MM.1S (cell line): ENCODE measurements around the gene VLDLR.

Experiments
- EZH2 ChIP-seq: fragments of 300-600 bp; sonication (generic); optimal IDR thresholded peaks from 2 replicates; pipeline ENCODE3; 2017; ENCODE audit warnings: low read depth, mild to moderate bottlenecking, antibody characterized with exemption, low read length, mixed read lengths
- EZH2phosphoT487 ChIP-seq: fragments of 300-600 bp; sonication (generic); IDR thresholded peaks from 2 replicates; pipeline ENCODE4 v1.6.1; 2018; ENCODE audit warnings: antibody characterized with exemption, low read length
- TF ChIP-seq, protein P1 (sequence below): fragments of 300-600 bp; sonication (generic); IDR thresholded peaks from 2 replicates; pipeline ENCODE4 v1.5.1; 2016; ENCODE audit warnings: antibody characterized with exemption, low read length, mixed read lengths

- TF ChIP-seq, protein P1, sequence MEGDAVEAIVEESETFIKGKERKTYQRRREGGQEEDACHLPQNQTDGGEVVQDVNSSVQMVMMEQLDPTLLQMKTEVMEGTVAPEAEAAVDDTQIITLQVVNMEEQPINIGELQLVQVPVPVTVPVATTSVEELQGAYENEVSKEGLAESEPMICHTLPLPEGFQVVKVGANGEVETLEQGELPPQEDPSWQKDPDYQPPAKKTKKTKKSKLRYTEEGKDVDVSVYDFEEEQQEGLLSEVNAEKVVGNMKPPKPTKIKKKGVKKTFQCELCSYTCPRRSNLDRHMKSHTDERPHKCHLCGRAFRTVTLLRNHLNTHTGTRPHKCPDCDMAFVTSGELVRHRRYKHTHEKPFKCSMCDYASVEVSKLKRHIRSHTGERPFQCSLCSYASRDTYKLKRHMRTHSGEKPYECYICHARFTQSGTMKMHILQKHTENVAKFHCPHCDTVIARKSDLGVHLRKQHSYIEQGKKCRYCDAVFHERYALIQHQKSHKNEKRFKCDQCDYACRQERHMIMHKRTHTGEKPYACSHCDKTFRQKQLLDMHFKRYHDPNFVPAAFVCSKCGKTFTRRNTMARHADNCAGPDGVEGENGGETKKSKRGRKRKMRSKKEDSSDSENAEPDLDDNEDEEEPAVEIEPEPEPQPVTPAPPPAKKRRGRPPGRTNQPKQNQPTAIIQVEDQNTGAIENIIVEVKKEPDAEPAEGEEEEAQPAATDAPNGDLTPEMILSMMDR: no peak
- TF ChIP-seq EZH2: no peak
- TF ChIP-seq EZH2phosphoT487: no peak
These were observed 21.7 kb upstream of the VLDLR start for GRCh38 chr9:2599896-2600295.
